GM12892 (cell line): ENCODE data around the gene FAM216A.
"Not testable (repeated sequence)": the region's sequence is repeated elsewhere in the genome, so short reads cannot be mapped to it uniquely, and the experiment has no call there.

Experiments
- DNase-seq: peaks from one replicate; pipeline ENCODE4 v3.0.0; 2011; ENCODE audit not compliant: insufficient read length
- FAIRE-seq: peaks from 2 replicates; lab custom pipeline; 2011; peaks lifted over from hg19 to GRCh38; lab: Jason Lieb, UNC
- POLR2A ChIP-seq: IDR thresholded peaks from 2 replicates; pipeline ENCODE4 v1.6.1; 2011; ENCODE audit warnings: low read depth, low read length, control low read depth
- POLR2AphosphoS5 ChIP-seq: IDR thresholded peaks from 2 replicates; pipeline ENCODE4 v1.6.1; 2011; ENCODE audit warnings: low read depth, low read length, control low read depth
- TAF1 ChIP-seq: IDR thresholded peaks from 2 replicates; pipeline ENCODE4 v1.6.1; 2011; ENCODE audit warnings: low read depth, mild to moderate bottlenecking, control low read depth, low read length, borderline replicate concordance

Gene FAM216A

GRCh38 chr12:110505332-110505731 is 36.7 kb downstream of the FAM216A start:
- FAIRE-seq = no peak
- TF ChIP-seq TAF1 = no peak
- TF ChIP-seq POLR2A = no peak
- no peak for TF ChIP-seq POLR2AphosphoS5
- no peak for DNase-seq

- no peak for TF ChIP-seq POLR2AphosphoS5
- no peak for TF ChIP-seq POLR2A
- DNase-seq = no peak
- no peak for FAIRE-seq
These were observed 39.5 kb downstream of the FAM216A start for GRCh38 chr12:110508071-110508586.

GRCh38 chr12:110513842-110514241 is 45.2 kb downstream of the FAM216A start:
- no peak for FAIRE-seq
- no peak for DNase-seq
- TF ChIP-seq TAF1 (no peak), POLR2AphosphoS5 (no peak)

- FAIRE-seq (no peak), DNase-seq (no peak)
- TF ChIP-seq POLR2AphosphoS5 (no peak), POLR2A (no peak), TAF1 (no peak)
These were observed 45.7 kb downstream of the FAM216A start for GRCh38 chr12:110514363-110514762.

GRCh38 chr12:110516995-110517394 is 48.4 kb downstream of the FAM216A start:
- TF ChIP-seq POLR2AphosphoS5 (no peak), POLR2A (no peak), TAF1 (no peak)
- FAIRE-seq = no peak
- DNase-seq = no peak

GRCh38 chr12:110518014-110518413 is 49.4 kb downstream of the FAM216A start:
- FAIRE-seq, DNase-seq: not testable (repeated sequence)

GRCh38 chr12:110520876-110521712 is 52.4 kb downstream of the FAM216A start:
- FAIRE-seq, DNase-seq: not testable (repeated sequence)

GRCh38 chr12:110528277-110528839 is 59.7 kb downstream of the FAM216A start:
- FAIRE-seq = no peak
- no peak for DNase-seq
- TF ChIP-seq POLR2AphosphoS5 (no peak), TAF1 (no peak), POLR2A (no peak)

- DNase-seq = no peak
- FAIRE-seq = peak; percentile 64
- TF ChIP-seq POLR2A (no peak), TAF1 (no peak), POLR2AphosphoS5 (no peak)
These were observed 61.9 kb downstream of the FAM216A start for GRCh38 chr12:110530511-110530910.

- DNase-seq (peak; percentile 23), FAIRE-seq (peak; percentile 98)
- TF ChIP-seq POLR2AphosphoS5 = no peak; the same call in 1 of the 2 replicates
- TF ChIP-seq TAF1 = no peak
- TF ChIP-seq POLR2A = no peak; the same call in 1 of the 2 replicates
These were observed 63.2 kb downstream of the FAM216A start for GRCh38 chr12:110531741-110532333.

- TF ChIP-seq POLR2A = no peak
- TF ChIP-seq TAF1 = no peak
- no peak for TF ChIP-seq POLR2AphosphoS5
- FAIRE-seq (no peak), DNase-seq (no peak)
These were observed 64.0 kb downstream of the FAM216A start for GRCh38 chr12:110532644-110533043.

- DNase-seq = no peak
- no peak for FAIRE-seq
- TF ChIP-seq POLR2AphosphoS5 (no peak), TAF1 (no peak), POLR2A (no peak)
These were observed 65.0 kb downstream of the FAM216A start for GRCh38 chr12:110533607-110534006.
